ENCODE measurements around the gene YKT6.

YKT6 gene

DNA sequence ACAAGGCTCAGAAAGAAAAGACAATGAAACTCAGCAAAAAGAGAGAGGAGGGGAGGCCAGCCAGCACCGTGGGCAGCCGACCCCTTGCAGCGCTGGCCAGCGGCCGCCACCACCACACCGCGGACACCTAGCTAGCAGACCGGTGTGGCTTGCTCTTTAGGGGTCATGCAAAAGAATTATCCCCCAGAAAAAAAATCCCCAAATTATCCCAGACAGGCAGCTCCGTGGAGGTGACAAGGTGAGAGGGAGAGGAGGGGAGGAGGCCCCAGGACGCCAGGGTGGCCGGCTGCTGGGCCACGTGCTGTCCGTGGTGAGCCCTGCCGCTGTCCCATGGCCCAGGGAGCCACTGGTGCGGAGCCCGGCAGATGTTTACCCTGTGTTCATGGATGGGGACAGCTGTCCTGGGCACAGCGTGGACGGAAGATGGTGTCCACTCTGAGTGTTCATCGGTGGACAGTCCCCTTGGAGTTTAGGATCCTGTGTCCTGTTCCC is 16.5 kb downstream of the YKT6 start:
- H3K9me3 ChIP-seq (ENCODE audit: control insufficient read depth, low read length): no peaks in the 10 kb centered on the region
- no peak overlapping the region for H3K9ac ChIP-seq (ENCODE audit: low read length)
- peaks cover 8% of the 10 kb centered on the region for H3K4me1 ChIP-seq (ENCODE audit: control insufficient read depth, insufficient read depth, low read length)
- no peak overlapping the region for H3K4me3 ChIP-seq (ENCODE audit: low read length)
- H3K27me3 ChIP-seq (ENCODE audit: control insufficient read depth, insufficient read depth, low read length): no peaks in the 10 kb centered on the region
- no peaks in the 10 kb centered on the region for H3K36me3 ChIP-seq (ENCODE audit: control insufficient read depth, insufficient read depth, low read length)

GRCh38 chr7:44217852-44218402 is 17.1 kb downstream of the YKT6 start:
- Histone ChIP-seq H3K4me3 (ENCODE audit: low read length) (no peak overlapping the region), H3K4me1 (ENCODE audit: control insufficient read depth, insufficient read depth, low read length) (peaks cover 8% of the 10 kb centered on the region), H3K9ac (ENCODE audit: low read length) (no peak overlapping the region), H3K36me3 (ENCODE audit: control insufficient read depth, insufficient read depth, low read length) (no peaks in the 10 kb centered on the region), H3K27me3 (ENCODE audit: control insufficient read depth, insufficient read depth, low read length) (no peaks in the 10 kb centered on the region), H3K9me3 (ENCODE audit: control insufficient read depth, low read length) (no peaks in the 10 kb centered on the region)

DNA sequence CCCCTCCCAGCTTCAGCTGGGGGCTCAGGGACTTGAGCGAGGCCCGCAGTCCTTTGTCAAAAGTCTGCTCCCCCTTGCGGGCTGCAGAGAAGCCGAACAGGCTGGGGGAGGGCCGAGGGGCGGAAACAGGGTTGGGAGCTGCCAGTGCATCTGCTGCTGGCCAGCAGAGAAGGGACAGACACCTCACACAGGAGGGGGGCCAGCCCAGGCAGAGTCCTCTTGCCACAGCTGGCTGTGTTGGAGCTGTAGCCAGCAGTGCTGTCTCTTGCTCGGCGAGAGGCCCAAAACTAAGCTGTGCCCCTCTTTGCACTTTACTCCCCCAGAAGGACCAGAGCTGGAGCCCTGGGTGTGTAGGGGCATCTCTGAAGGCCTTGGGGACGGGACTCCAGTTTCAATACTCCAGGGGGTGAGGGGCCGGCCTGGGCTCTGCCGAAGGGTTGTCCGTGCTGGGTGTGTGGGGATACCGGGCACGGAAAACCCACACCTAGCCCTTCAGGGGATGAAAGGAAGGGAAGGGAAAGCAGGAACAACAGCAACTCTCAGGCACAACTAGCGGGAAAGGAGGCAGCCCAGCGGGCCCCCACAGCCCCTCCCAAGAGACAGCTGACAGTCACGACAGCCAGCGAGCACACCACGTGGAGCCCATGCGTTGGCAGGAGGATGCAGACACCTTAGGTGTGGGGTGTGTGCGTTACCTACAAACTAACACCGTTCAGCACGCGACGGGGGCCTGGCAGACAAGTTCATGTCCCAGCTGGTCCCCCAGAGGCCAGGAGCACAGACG is 17.8 kb downstream of the YKT6 start:
- Histone ChIP-seq H3K4me1 (ENCODE audit: control insufficient read depth, insufficient read depth, low read length) (peaks cover 8% of the 10 kb centered on the region), H3K27me3 (ENCODE audit: control insufficient read depth, insufficient read depth, low read length) (no peaks in the 10 kb centered on the region), H3K9me3 (ENCODE audit: control insufficient read depth, low read length) (no peaks in the 10 kb centered on the region), H3K4me3 (ENCODE audit: low read length) (no peak overlapping the region), H3K36me3 (ENCODE audit: control insufficient read depth, insufficient read depth, low read length) (no peaks in the 10 kb centered on the region), H3K9ac (ENCODE audit: low read length) (no peak overlapping the region)

DNA sequence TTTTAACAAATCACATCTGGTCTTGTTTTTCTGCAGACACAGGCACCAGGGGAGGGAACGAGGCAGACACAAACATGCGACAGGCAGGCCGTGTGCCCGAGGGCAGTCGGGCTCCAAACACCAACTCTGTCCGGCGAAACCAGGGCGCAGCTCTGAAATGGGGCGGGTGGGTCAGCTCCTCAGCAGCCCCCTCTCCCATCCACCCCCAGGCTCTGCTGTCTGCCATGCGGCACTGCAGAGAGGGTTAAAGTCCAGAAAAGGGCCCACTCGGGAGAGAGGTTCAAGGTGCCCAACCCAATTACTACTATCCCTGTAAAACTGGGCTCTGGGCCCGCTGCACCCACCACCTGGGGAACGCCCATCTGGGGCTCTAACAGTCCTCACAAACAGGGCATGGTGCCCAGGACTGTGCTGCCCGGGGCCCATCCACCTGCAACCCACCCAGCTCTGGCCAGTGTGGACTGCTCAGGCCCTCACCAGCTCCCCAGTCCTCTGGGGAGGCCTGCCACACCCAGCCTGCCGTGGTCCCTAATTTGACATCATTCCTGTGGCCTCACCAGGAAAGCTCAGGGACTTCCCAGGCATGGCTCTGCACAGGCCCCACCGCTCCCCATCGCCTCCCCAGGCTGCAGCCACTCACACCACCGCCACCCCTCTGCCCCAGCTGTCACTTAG is 18.7 kb downstream of the YKT6 start:
- H3K9me3 ChIP-seq (ENCODE audit: control insufficient read depth, low read length): no peaks in the 10 kb centered on the region
- no peaks in the 10 kb centered on the region for H3K36me3 ChIP-seq (ENCODE audit: control insufficient read depth, insufficient read depth, low read length)
- H3K27me3 ChIP-seq (ENCODE audit: control insufficient read depth, insufficient read depth, low read length): peaks cover 4% of the 10 kb centered on the region
- no peak overlapping the region for H3K4me3 ChIP-seq (ENCODE audit: low read length)
- H3K9ac ChIP-seq (ENCODE audit: low read length): no peak overlapping the region
- H3K4me1 ChIP-seq (ENCODE audit: control insufficient read depth, insufficient read depth, low read length): peaks cover 2% of the 10 kb centered on the region

- H3K9ac ChIP-seq (ENCODE audit: low read length): no peak overlapping the region
- H3K9me3 ChIP-seq (ENCODE audit: control insufficient read depth, low read length): no peaks in the 10 kb centered on the region
- H3K4me3 ChIP-seq (ENCODE audit: low read length): no peak overlapping the region
- H3K36me3 ChIP-seq (ENCODE audit: control insufficient read depth, insufficient read depth, low read length): no peaks in the 10 kb centered on the region
- peaks cover 8% of the 10 kb centered on the region for H3K27me3 ChIP-seq (ENCODE audit: control insufficient read depth, insufficient read depth, low read length)
- no peaks in the 10 kb centered on the region for H3K4me1 ChIP-seq (ENCODE audit: control insufficient read depth, insufficient read depth, low read length)
Observed at GRCh38 chr7:44220046-44220357, 19.2 kb downstream of the YKT6 start.

DNA sequence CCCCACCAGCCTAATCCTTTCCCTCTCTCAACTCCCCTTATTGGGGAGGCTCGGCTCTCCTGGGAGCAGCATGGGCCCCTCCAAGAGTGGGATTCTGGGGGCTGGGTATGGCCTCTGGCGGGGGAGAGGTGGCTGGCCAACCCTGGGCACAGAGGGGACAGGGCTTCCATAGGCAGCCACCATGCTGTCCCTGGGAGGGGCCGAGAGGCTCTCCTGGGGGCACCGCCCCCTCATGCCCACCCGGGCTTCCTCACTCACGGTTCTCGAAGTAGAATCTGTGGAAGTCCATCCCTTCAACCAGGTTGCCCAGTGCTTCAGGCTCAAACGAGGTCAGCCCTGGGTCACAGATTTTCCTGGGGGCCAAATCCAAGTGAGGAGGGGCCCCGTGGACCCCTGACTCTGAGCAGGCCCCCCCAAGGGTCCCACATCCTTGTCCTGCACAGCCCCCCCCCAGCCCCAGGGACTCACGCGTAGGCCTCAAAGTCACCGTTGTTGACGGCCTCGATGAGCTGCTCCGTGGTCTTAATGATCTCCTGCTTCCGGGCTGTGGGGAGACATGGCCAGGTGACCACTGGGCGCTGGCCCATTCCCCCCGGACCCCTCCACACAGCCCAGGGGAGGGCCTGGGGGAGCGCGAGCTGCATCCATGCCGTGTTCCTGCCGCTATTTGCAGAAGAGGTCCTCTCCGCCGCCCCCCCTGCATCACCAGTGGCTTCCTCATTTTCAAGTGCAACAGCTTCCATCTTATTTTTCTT is 19.8 kb downstream of the YKT6 start:
- Histone ChIP-seq H3K4me1 (ENCODE audit: control insufficient read depth, insufficient read depth, low read length) (no peaks in the 10 kb centered on the region), H3K4me3 (ENCODE audit: low read length) (no peak overlapping the region), H3K9me3 (ENCODE audit: control insufficient read depth, low read length) (no peaks in the 10 kb centered on the region), H3K36me3 (ENCODE audit: control insufficient read depth, insufficient read depth, low read length) (no peaks in the 10 kb centered on the region), H3K9ac (ENCODE audit: low read length) (no peak overlapping the region), H3K27me3 (ENCODE audit: control insufficient read depth, insufficient read depth, low read length) (peaks cover 8% of the 10 kb centered on the region)

DNA sequence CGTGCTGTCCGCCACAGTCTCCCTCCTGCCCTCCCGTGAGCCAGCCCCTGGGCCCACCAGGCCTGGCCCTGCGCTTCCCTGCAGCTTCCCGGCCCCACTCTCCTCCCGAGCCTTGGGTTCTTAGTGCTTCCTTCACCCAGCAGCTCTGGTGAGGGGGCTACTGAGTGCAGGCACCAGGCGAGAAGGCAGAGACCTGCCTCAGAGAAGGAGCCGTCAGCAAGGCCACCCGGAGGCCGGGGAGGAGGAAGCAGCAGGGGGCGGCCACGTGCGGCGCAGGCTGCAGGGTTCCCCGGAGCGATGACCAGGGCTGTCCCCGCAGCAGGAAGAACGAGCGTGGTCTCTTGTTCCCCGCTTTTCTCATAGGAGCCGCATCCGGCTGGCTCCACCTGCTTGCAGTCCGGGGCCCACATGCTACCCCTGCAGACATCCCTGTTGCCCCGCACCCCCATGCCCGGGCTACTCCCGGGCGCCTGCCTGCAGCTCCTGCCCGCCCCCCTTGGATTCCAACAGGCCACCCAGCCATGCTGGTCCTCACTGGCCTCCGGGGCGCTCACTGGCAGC is 20.5 kb downstream of the YKT6 start:
- Histone ChIP-seq H3K9ac (ENCODE audit: low read length) (no peak overlapping the region), H3K4me3 (ENCODE audit: low read length) (no peak overlapping the region), H3K9me3 (ENCODE audit: control insufficient read depth, low read length) (no peaks in the 10 kb centered on the region), H3K27me3 (ENCODE audit: control insufficient read depth, insufficient read depth, low read length) (peaks cover 8% of the 10 kb centered on the region), H3K36me3 (ENCODE audit: control insufficient read depth, insufficient read depth, low read length) (no peaks in the 10 kb centered on the region), H3K4me1 (ENCODE audit: control insufficient read depth, insufficient read depth, low read length) (no peaks in the 10 kb centered on the region)

- H3K9me3 ChIP-seq (ENCODE audit: control insufficient read depth, low read length): no peaks in the 10 kb centered on the region
- H3K27me3 ChIP-seq (ENCODE audit: control insufficient read depth, insufficient read depth, low read length): peaks cover 8% of the 10 kb centered on the region
- H3K4me1 ChIP-seq (ENCODE audit: control insufficient read depth, insufficient read depth, low read length): no peaks in the 10 kb centered on the region
- no peak overlapping the region for H3K9ac ChIP-seq (ENCODE audit: low read length)
- no peak overlapping the region for H3K4me3 ChIP-seq (ENCODE audit: low read length)
- no peaks in the 10 kb centered on the region for H3K36me3 ChIP-seq (ENCODE audit: control insufficient read depth, insufficient read depth, low read length)
Observed at GRCh38 chr7:44222074-44222473, 21.3 kb downstream of the YKT6 start.

DNA sequence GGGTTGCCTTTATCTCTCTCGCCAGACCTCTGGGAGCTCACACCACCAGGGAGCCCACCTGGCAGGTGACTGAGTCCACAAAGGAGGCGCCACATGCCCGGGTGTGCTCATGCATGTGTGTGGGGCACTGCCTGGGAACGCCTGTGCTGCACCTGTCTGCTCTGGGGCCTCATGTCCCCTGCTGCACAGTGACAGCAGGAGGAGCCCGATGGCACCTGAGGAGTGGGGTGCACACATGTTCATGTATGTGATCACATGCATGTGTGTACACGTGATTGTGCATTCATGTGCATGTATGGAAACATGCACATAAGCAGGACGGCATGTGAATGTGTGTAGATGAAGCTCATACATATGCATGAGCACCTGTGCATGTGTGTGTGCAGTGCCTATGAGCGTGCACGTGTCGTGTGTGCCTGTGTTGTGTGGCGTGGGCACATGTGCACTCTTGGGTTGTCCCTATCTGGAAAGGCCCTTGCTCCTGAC is 22.0 kb downstream of the YKT6 start:
- Histone ChIP-seq H3K4me1 (ENCODE audit: control insufficient read depth, insufficient read depth, low read length) (no peaks in the 10 kb centered on the region), H3K4me3 (ENCODE audit: low read length) (no peak overlapping the region), H3K36me3 (ENCODE audit: control insufficient read depth, insufficient read depth, low read length) (no peaks in the 10 kb centered on the region), H3K9ac (ENCODE audit: low read length) (no peak overlapping the region), H3K9me3 (ENCODE audit: control insufficient read depth, low read length) (no peaks in the 10 kb centered on the region), H3K27me3 (ENCODE audit: control insufficient read depth, insufficient read depth, low read length) (peaks cover 8% of the 10 kb centered on the region)

DNA sequence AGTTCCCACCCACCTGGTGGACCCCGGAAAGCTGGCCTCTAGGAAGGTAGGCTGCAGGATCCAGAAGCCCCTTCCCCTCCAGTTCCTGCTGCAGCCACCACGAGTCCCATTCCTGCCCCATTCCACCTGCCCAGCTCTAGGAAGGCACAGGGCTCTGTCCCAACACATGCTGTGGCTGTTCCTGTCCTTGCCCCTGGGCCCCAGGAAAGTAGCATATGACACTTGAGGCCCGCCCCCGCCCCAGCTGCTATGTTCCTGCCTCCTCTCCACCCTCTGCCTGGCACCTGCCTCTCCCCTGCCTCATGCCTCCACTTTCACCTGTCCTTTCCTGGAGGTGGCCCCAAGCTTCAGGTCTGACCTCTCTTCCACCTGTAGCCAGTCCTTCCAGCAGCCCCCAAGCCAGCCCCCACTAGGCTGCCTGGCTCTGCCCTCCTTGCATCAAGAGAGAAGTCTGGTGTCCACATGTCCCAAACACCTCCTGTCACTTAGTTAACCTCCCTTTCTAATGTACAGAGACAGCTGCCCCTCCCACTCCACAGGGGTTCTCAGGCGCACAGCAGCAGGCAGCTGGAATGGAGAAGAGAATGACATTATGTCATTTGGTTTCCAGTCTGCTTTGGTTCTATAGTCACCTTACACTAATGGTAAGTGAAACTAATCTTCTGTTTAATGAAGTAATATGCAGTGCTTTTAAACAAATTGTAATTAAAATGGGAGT is 22.7 kb downstream of the YKT6 start:
- H3K4me3 ChIP-seq (ENCODE audit: low read length): no peak overlapping the region
- no peaks in the 10 kb centered on the region for H3K4me1 ChIP-seq (ENCODE audit: control insufficient read depth, insufficient read depth, low read length)
- no peaks in the 10 kb centered on the region for H3K9me3 ChIP-seq (ENCODE audit: control insufficient read depth, low read length)
- H3K27me3 ChIP-seq (ENCODE audit: control insufficient read depth, insufficient read depth, low read length): peaks cover 8% of the 10 kb centered on the region
- H3K9ac ChIP-seq (ENCODE audit: low read length): no peak overlapping the region
- no peaks in the 10 kb centered on the region for H3K36me3 ChIP-seq (ENCODE audit: control insufficient read depth, insufficient read depth, low read length)

All from mucosa of stomach (tissue), 1 donor.